ENCODE measurements around the gene MAPK1. TPM values are rescaled to one million over a fixed set of nuclear protein-coding genes. Genes with fewer than 3 reads are reported as not detected.
A peak's percentile ranks its signal among the peaks of the same experiment; 100 is the strongest.
"Not testable (repeated sequence)": the region's sequence is repeated elsewhere in the genome, so short reads cannot be mapped to it uniquely, and the experiment has no call there.

MAPK1 gene
- total RNA-seq, 2 experiments from 2014 or later: 96.1 to 106 TPM

DNA sequence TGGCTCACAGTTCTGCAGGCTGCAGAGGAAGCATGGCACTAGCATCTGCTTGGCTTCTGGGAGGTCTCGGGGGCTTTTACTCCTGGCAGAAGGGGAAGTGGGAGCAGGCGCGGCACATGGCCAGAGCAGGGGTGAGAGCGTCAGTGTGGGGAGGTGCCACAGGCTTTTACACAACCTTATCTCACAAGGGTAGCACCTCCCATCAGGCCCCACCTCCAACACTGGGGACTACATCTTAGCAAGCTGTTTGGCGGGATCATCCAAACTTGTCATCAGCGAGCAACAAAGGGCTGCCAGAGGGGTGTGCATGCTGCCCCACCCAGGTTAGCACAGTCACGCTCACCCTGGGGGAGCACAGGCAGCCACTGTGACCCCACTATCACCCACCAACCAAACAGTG lies 112.9 kb downstream of the MAPK1 start:
- Mint-ChIP-seq H3K27ac (no peak overlapping the region), H3K4me3 (no peak overlapping the region), H3K27me3 (no peaks in the 10 kb centered on the region), H3K36me3 (peaks cover 8% of the 10 kb centered on the region), H3K4me1 (peaks cover 7% of the 10 kb centered on the region), H3K9me3 (no peaks in the 10 kb centered on the region)
- no peak for DNase-seq

DNA sequence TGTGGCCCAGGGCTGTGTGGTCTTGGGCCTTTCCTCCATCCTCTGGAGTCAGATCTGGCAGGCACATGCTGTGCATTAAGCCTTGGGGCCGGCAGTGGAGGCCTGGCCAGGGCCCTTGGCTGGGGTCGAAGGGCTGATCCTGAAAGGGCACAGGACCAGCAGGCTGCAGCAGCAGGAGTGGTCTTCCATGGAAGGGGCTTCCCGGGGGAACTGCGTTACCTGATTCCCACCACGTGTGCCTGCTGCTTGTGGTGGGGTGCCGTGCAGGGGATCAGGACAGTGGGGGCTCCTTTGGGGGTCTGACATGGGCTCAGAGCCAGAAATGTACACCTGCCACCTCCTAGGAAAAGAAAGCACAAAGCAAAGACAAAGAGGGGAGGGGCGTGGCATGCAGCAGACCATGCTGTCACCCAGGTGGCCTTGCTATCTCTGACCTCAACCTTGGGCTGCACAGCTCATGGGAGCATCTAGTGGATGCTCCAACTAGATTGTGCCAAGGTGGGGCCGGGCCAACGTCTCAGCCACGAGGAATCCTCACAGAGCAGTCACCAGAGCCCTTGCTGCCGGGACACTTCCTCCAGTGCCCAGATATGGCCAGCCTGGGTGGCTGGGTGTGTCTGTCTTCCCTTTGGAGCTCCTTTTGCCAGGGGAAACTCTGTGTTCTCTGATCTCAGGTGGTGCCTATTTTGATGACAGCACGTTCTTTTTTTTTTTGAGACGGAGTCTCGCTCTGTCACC lies 113.9 kb downstream of the MAPK1 start:
- H3K4me3 Mint-ChIP-seq: no peak overlapping the region
- peaks cover 7% of the 10 kb centered on the region for H3K4me1 Mint-ChIP-seq
- H3K27ac Mint-ChIP-seq: no peak overlapping the region
- DNase-seq: no peak
- H3K36me3 Mint-ChIP-seq: peaks cover 5% of the 10 kb centered on the region
- no peaks in the 10 kb centered on the region for H3K9me3 Mint-ChIP-seq
- H3K27me3 Mint-ChIP-seq: no peaks in the 10 kb centered on the region

DNA sequence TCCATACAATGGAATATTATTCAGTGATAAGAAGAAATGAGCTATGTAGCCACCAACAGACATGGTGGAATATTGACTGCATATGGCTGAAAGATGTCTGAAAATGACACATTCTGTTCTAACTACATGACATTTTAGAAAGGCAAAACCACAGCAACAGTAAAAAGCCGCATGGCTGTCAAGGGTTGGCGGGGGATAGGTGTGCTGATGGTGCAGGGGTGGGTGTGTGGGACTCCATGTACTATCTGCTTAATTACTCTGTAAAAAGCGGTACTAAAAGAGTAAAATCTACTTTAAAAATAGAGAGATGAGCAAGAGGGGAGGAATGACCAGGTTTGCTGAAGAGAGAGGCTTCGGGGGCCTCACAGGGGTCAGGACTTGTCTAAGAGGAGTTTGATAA lies 115.2 kb downstream of the MAPK1 start:
- Mint-ChIP-seq H3K9me3 (no peaks in the 10 kb centered on the region), H3K36me3 (peaks cover 1% of the 10 kb centered on the region), H3K27ac (no peak overlapping the region), H3K27me3 (no peaks in the 10 kb centered on the region), H3K4me1 (peaks cover 7% of the 10 kb centered on the region), H3K4me3 (no peak overlapping the region)
- DNase-seq: no peak

DNA sequence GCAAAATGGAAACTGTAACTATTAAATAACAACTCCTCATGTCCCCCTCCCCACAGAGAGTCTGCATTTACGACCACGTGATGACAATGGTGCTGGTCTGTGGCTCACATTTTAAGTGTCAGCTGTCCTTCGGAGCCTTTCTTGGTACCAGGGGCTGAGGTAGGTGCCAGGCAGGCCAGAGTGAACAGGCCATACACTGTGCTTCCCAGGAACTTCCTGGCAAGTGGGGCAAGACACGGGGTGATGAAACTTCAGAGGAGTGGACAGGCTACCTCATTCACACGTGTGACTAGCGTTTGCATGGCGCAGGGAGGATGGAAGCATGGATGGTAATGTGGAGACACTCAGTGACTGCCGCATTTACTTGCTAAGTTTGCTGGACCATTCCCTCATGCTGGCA lies 121.5 kb downstream of the MAPK1 start:
- H3K27me3 Mint-ChIP-seq: no peaks in the 10 kb centered on the region
- no peak overlapping the region for H3K27ac Mint-ChIP-seq
- H3K36me3 Mint-ChIP-seq: no peaks in the 10 kb centered on the region
- H3K4me1 Mint-ChIP-seq: no peaks in the 10 kb centered on the region
- DNase-seq: no peak
- H3K9me3 Mint-ChIP-seq: no peaks in the 10 kb centered on the region
- H3K4me3 Mint-ChIP-seq: no peak overlapping the region

DNA sequence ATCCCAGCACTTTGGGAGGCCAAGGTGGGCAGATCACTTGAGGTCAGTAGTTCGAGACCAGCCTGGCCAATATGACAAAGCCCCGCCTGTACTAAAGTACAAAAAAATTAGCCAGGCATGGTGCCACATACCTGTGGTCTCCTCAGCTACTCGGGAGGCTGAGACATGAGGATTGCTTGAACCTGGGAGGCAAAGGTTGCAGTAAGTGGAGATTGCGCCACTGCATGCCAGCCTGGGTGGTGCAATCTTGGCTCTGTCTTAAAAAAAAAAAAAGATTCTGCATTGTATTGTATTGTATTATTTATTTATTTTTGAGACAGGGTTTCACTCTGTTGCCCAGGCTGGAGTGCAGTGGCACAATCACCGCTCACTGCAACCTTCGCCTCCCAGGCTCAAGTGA lies 122.5 kb downstream of the MAPK1 start:
- H3K4me1 Mint-ChIP-seq, DNase-seq, H3K9me3 Mint-ChIP-seq, H3K36me3 Mint-ChIP-seq, H3K27me3 Mint-ChIP-seq, H3K27ac Mint-ChIP-seq, H3K4me3 Mint-ChIP-seq: not testable (repeated sequence)

DNA sequence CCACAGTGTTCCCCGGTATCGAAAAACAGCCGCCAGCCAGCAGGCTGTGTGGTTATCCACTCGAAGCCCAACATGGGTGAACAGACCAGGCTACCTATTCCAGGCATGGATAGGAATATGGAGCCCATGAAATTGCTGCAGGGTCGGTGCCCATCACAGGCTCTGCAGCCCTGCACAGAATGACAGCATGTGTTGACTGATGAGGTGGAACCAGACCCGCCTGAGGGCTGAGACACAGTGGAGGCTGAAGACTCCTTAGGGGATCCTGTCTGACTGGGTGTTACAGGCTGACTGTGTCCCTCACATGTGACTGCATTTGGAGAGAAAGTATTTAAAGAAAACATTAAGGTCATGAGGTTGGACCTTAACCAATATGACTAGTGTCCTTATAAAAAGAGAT lies 125.7 kb downstream of the MAPK1 start:
- no peaks in the 10 kb centered on the region for H3K4me1 Mint-ChIP-seq
- no peak for DNase-seq
- no peaks in the 10 kb centered on the region for H3K9me3 Mint-ChIP-seq
- H3K36me3 Mint-ChIP-seq: no peaks in the 10 kb centered on the region
- H3K4me3 Mint-ChIP-seq: no peak overlapping the region
- H3K27me3 Mint-ChIP-seq: no peaks in the 10 kb centered on the region
- H3K27ac Mint-ChIP-seq: no peak overlapping the region

DNA sequence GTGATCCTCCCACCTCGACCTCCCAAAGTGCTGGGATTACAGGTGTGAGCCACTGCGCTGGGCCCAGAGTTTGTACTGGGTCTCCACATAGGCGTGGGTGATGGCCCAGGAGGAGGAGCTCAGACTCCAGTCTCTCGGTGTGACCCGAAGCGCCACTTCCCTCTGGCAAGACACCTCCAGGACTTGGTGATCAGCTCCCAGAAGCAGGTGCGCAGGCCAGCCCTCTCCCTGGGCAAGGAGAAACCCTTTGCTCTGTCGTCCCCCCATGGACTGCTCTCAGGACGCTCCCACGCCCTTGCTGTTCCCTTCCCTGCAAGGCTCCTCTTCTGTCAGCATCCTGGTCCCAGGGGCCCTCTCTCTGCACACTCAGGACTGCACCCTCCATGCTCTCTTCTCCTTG lies 126.4 kb downstream of the MAPK1 start:
- Mint-ChIP-seq H3K4me1 (no peaks in the 10 kb centered on the region), H3K9me3 (no peaks in the 10 kb centered on the region), H3K27ac (no peak overlapping the region), H3K4me3 (no peak overlapping the region), H3K27me3 (no peaks in the 10 kb centered on the region), H3K36me3 (no peaks in the 10 kb centered on the region)
- DNase-seq: no peak

DNA sequence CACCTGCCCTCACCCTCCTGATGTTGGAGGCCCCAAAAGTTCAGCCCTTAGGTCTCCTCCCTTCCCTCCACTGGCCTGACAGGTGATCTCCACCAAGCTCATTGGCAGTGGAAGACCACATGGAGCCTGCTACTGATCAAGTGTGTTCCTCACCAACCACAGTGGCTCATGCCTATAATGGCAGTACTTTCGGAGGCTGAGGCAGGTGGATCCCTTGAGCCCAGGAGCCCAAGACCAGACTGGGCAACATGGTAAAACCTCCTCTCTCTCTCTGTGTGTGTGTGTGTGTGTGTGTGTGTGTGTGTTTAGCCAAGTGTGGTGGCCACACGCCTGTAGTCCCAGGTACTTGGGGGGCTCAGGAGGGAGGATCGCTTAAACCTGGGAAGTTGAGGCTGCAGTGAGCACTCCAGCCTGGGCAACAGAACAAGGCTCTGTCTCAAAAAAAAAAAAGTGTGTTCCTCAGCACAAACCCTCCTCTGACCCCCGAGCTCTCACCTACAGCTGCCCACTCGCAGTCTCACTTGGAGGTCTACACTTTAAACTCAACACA lies 127.5 kb downstream of the MAPK1 start:
- no peaks in the 10 kb centered on the region for H3K27me3 Mint-ChIP-seq
- no peak overlapping the region for H3K4me3 Mint-ChIP-seq

DNA sequence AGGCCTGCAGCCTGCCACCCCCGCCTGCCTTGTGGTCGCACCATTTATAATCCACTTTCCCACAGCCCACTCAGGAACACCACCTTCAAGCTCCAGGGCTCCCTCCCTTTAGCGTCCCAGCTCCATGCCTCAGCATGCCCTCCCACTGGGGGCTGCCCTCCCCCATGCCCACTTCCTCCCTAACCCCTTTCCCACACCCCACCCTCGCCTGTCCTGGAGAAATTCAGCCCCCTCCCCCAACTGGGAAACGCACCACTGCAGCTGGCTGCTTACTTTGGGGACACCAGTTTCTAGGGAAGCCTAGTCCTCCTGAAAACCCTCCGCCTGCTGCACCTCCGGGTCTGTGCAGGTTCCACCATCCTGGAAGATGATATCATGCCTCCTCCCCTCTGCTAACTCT lies 128.5 kb downstream of the MAPK1 start:
- DNase-seq: no peak
- Mint-ChIP-seq H3K36me3 (no peaks in the 10 kb centered on the region), H3K9me3 (no peaks in the 10 kb centered on the region), H3K27me3 (no peaks in the 10 kb centered on the region), H3K27ac (no peak overlapping the region), H3K4me1 (peaks cover 7% of the 10 kb centered on the region), H3K4me3 (no peak overlapping the region)

More for the DNA sequence above, 127.5 kb downstream of the MAPK1 start:
- H3K4me1 Mint-ChIP-seq: peaks cover 3% of the 10 kb centered on the region
- DNase-seq: no peak
- H3K9me3 Mint-ChIP-seq: no peaks in the 10 kb centered on the region
- H3K36me3 Mint-ChIP-seq: no peaks in the 10 kb centered on the region
- no peak overlapping the region for H3K27ac Mint-ChIP-seq

DNA sequence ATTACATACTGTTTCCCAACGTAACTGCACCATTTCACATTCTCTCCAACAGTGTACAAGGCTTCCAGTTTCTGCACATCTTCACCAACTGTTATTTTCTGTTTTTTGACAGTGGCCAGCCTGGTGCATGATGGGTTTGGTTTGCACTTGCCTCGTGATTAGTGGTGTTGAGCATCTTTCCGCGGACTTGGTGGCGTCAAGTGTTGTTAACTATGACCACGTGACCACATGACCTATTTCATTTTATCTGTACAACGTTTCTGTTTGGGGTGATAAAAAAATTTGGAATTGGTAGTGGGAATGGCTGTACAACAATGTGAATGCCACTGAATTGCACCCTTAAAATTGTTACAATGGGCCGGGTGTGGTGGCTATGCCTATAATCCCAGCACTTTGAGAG lies 129.4 kb downstream of the MAPK1 start:
- H3K9me3 Mint-ChIP-seq: no peaks in the 10 kb centered on the region
- H3K27me3 Mint-ChIP-seq: no peaks in the 10 kb centered on the region
- no peaks in the 10 kb centered on the region for H3K36me3 Mint-ChIP-seq
- no peak overlapping the region for H3K27ac Mint-ChIP-seq
- no peak overlapping the region for H3K4me3 Mint-ChIP-seq
- peaks cover 7% of the 10 kb centered on the region for H3K4me1 Mint-ChIP-seq
- no peak for DNase-seq

DNA sequence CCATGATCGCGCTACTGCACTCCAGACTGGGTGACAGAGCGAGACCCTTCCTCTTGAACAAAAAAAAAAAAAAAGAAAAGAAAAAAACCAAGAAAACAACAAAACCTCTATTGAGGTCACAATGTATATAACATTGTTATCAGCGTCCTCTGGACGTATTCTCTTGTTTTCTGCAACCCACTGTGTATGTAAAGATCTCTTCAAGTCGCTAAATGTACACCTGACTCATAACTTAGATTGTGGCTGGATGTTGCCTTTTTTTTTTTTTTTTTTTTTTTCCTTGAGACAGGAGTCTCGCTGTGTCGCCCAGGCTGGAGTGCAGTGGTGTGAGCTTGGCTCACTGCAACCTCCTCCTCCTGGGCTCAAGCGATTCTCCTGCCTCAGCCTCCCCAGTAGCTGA lies 130.5 kb downstream of the MAPK1 start:
- H3K9me3 Mint-ChIP-seq: no peaks in the 10 kb centered on the region
- DNase-seq: no peak
- H3K4me3 Mint-ChIP-seq: no peak overlapping the region
- H3K27ac Mint-ChIP-seq: no peak overlapping the region
- no peaks in the 10 kb centered on the region for H3K27me3 Mint-ChIP-seq
- no peaks in the 10 kb centered on the region for H3K36me3 Mint-ChIP-seq
- peaks cover 7% of the 10 kb centered on the region for H3K4me1 Mint-ChIP-seq

DNA sequence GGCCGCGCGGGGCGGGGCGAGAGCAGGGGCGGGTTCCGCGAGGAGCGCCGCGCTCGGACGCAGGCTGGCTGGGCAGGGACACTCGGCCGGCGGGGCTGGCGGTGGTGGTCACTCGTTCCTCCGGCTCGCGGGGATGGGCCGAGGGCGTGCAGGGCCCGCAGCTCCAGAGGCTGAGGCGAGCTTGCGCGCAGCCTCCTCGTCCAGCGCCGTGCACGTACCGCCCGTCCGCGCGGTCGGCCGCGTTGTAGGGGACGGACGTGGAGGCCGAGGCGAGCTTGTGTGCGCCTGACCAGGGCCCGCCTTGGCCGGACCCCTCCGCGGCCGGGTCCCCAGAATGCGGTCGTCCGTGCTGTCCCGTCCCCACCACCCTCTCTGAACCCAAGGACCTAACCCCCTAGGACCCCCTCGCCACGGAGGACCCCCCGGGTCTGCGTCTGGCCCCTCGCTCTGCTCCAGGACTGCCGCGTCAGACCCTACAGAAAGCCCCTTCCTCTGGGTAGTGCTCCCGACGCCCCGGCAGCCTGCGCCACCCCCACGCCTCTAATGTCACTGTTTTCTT lies 131.3 kb downstream of the MAPK1 start:
- no peak overlapping the region for H3K4me3 Mint-ChIP-seq
- no peak overlapping the region for H3K27ac Mint-ChIP-seq
- DNase-seq: no peak
- no peaks in the 10 kb centered on the region for H3K9me3 Mint-ChIP-seq
- H3K27me3 Mint-ChIP-seq: no peaks in the 10 kb centered on the region
- H3K4me1 Mint-ChIP-seq: peaks cover 7% of the 10 kb centered on the region
- no peaks in the 10 kb centered on the region for H3K36me3 Mint-ChIP-seq

DNA sequence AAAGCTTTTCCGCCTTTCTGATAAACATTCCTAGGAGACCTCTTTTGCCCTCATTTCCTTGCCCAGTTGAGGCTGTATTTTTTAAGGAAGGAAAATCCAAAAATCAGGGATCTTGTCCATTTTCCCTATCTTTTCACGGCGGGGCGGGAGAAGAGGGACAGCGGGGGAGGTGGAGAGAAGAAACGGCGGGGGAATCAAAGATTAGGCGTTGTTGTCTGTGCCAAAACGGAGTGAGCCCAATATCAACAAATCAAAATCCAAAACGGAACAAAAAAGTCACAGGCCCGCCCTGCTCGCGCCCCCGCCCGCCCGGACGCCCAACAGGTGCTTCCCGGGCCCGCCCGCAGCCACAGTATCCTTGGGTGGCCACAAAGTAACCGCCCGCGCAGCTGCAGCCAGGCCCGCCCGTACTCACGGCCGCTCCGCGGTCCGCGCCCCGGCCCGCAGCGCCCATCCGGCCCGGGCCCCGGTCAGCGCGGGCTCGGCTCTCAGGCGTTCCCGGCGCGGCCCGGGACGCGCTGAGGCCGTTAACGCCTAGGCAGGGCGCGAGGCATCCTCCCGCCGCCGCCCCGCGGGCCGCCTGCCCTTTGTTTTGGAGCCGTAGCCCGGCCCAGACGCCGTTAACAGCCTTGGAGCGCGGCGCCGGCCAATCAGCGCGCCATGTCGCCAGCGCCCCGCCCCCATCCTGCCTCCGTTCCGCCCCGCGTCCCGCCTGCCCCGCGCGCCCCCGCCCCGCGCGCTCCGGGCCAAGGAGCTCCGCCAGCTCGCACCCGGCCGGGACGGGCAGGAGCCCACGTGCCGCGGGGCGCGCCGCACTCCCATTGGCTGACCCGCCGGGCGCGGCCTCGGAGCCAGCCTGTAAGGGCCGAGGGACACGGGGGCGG lies 132.0 kb downstream of the MAPK1 start, which contains the start of gene YPEL1:
Gene YPEL1, minus strand, starts transcription at position 595 of the 884 bp plus-strand sequence. CDS start 25,050 bp downstream, outside the sequence.
- H3K9me3 Mint-ChIP-seq: no peaks in the 10 kb centered on the region
- H3K27me3 Mint-ChIP-seq: no peaks in the 10 kb centered on the region
- H3K36me3 Mint-ChIP-seq: no peaks in the 10 kb centered on the region
- DNase-seq: peak; percentile 96
- peak within 1 kb of the TSS; percentile 78 for H3K27ac Mint-ChIP-seq
- peak within 1 kb of the TSS; percentile 85 for H3K4me3 Mint-ChIP-seq
- H3K4me1 Mint-ChIP-seq: peaks cover 7% of the 10 kb centered on the region

DNA sequence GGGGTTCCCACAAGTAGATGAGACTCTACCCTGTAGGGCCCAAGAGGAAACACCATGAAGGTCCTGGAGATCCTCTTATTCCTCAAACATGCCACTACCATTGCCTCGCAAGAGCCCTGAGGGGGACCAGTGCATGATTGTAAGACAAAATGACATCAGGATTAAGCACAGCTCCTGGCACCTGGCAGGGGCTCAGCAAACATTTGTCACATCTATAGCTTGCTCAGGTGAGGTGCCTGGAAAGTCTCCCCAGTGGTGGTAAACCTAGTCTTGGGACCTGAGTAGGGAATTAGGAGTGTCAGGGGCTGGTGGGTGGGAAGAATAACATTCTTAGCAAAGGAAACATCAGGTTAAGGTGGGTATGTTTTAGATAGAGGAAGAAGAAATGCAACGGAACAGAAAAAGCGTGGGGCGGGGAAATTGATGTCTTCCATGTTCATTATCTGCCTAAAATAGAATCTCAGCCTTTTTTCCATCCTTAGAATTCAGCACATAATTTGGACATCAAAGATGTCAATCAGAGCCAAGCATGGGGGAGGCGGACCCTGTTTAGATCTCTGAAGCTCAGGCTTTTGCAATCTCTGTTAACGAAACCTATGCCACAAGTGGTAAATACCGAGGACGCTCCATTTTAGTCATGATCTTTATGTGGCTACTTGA lies 132.8 kb downstream of the MAPK1 start:
- DNase-seq: peak; percentile 12
- Mint-ChIP-seq H3K4me3 (peak overlapping the region; percentile 85), H3K9me3 (no peaks in the 10 kb centered on the region), H3K27me3 (no peaks in the 10 kb centered on the region), H3K36me3 (no peaks in the 10 kb centered on the region), H3K4me1 (peaks cover 7% of the 10 kb centered on the region), H3K27ac (peak overlapping the region; percentile 78)

DNA sequence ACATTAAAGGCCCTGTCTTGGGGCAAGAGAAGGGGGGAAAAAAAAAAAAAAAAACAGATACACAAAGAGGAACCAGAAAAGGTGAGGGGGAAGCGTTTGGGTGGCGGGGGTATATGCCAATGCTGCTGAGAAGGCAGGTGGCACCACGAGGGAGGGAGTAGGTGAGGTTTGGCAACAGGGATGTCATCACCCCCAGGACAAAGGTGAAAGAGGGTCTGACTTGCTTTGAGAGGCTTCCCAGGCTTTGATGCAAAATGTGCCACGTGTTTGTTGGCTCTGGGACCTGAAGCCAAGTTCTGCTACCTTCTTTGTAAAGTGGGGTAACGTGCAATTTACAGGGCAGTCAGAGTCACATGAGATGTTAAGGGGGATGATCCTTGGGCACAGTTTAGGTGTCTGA lies 135.9 kb downstream of the MAPK1 start:
- Mint-ChIP-seq H3K36me3 (no peaks in the 10 kb centered on the region), H3K27ac (no peak overlapping the region), H3K4me1 (peaks cover 9% of the 10 kb centered on the region), H3K4me3 (no peak overlapping the region), H3K9me3 (no peaks in the 10 kb centered on the region), H3K27me3 (no peaks in the 10 kb centered on the region)
- DNase-seq: no peak
